Central memory CD8-positive, alpha-beta T cell (primary cell): ENCODE measurements around the gene MYO1D.

Experiments
- ATAC-seq: fragments of 150-1000 bp; cut with Tn5 transposase; replicated peaks from 2 replicates; pipeline ENCODE4 v1.10.0; 2022; ENCODE audit warnings: mild to moderate bottlenecking, moderate FRiP score, moderate number of reproducible peaks; ENCODE audit not compliant: poor library complexity, severe bottlenecking; ENCODE audit errors: extremely low read depth
- DNase-seq, 2 donors: peaks; one replicate each; pipeline ENCODE4 v3.0.0; 2021; ENCODE audit warnings: low spot score in 2 of 2
- H3K27ac Mint-ChIP-seq: one replicate; pipeline ENCODE4 v1.8.0; 2022; ENCODE audit warnings: low read depth, mild to moderate bottlenecking, moderate library complexity, mixed read lengths
- H3K27me3 Mint-ChIP-seq: one replicate; pipeline ENCODE4 v1.8.0; 2022; ENCODE audit warnings: mixed read lengths
- H3K36me3 Mint-ChIP-seq: one replicate; pipeline ENCODE4 v1.8.0; 2022; ENCODE audit warnings: mild to moderate bottlenecking, moderate library complexity, mixed read lengths; ENCODE audit not compliant: insufficient read depth
- H3K4me1 Mint-ChIP-seq: one replicate; pipeline ENCODE4 v1.8.0; 2022; ENCODE audit warnings: mixed read lengths
- H3K4me3 Mint-ChIP-seq: one replicate; pipeline ENCODE4 v1.8.0; 2022; ENCODE audit warnings: mild to moderate bottlenecking, moderate library complexity, mixed read lengths
- H3K9me3 Mint-ChIP-seq: one replicate; pipeline ENCODE4 v1.8.0; 2022; ENCODE audit warnings: mixed read lengths

MYO1D gene

DNA sequence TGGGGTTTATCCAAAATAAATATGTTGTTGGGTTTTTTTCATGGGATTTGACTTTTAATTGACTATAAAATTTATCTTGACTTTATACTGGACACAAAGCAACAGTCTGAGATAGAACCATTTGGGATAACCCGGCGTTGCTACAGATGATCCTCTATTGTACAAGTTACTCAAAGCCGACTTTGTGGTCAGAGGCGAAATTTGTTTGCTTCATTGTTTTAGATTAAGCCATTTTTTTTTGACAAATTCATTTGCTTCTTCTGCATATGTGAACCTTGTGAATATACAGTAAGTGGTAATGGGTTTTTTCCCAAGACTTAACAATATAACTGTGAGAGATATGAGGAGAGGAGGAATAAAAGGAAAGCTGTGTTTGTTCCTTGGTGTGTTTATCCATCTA is 11.8 kb downstream of the MYO1D start:
- DNase-seq (no peak), ATAC-seq (no peak)
- H3K36me3 Mint-ChIP-seq, result no peaks in the 10 kb centered on the region
- H3K9me3 Mint-ChIP-seq, result no peaks in the 10 kb centered on the region
- H3K4me1 Mint-ChIP-seq, result no peaks in the 10 kb centered on the region
- peaks cover 11% of the 10 kb centered on the region for H3K27me3 Mint-ChIP-seq
- H3K4me3 Mint-ChIP-seq, result no peak overlapping the region
- H3K27ac Mint-ChIP-seq, result no peak overlapping the region

GRCh38 chr17:32863559-32863958 is 13.4 kb downstream of the MYO1D start:
- no peak overlapping the region for H3K27ac Mint-ChIP-seq
- no peaks in the 10 kb centered on the region for H3K4me1 Mint-ChIP-seq
- peaks cover 11% of the 10 kb centered on the region for H3K27me3 Mint-ChIP-seq
- H3K9me3 Mint-ChIP-seq, result no peaks in the 10 kb centered on the region
- no peak overlapping the region for H3K4me3 Mint-ChIP-seq
- DNase-seq (no peak), ATAC-seq (no peak)
- no peaks in the 10 kb centered on the region for H3K36me3 Mint-ChIP-seq

- ATAC-seq, result no peak
- no peaks in the 10 kb centered on the region for H3K4me1 Mint-ChIP-seq
Observed at GRCh38 chr17:32862940-32863339, 14.0 kb downstream of the MYO1D start.

DNA sequence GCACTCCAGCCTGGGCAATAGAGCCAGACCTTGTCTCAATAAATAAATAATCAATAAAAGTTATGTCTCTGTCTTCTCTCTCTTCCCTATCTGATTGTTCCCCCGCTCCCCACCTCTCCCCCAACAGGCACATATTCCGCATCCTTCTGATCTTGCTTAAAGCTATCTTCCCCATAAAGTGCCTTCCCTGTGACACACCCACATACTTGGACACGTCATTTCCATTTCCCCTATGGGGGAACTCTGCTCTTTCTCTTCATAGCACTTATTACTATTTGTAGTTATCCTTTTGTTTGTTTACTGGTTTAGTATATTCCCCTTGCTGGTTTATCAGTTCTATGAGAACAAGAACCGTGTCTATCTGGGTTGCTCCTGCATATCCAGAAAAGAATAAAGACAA is 14.9 kb downstream of the MYO1D start:
- DNase-seq (no peak), ATAC-seq (no peak)
- Mint-ChIP-seq H3K27me3 (peaks cover 11% of the 10 kb centered on the region), H3K4me1 (no peaks in the 10 kb centered on the region), H3K4me3 (no peak overlapping the region), H3K36me3 (no peaks in the 10 kb centered on the region), H3K27ac (no peak overlapping the region), H3K9me3 (no peaks in the 10 kb centered on the region)

More at GRCh38 chr17:32862940-32863339, 14.0 kb downstream of the MYO1D start:
- no peak for DNase-seq
- no peak overlapping the region for H3K27ac Mint-ChIP-seq
- peaks cover 11% of the 10 kb centered on the region for H3K27me3 Mint-ChIP-seq
- no peak overlapping the region for H3K4me3 Mint-ChIP-seq
- no peaks in the 10 kb centered on the region for H3K9me3 Mint-ChIP-seq
- H3K36me3 Mint-ChIP-seq, result no peaks in the 10 kb centered on the region

DNA sequence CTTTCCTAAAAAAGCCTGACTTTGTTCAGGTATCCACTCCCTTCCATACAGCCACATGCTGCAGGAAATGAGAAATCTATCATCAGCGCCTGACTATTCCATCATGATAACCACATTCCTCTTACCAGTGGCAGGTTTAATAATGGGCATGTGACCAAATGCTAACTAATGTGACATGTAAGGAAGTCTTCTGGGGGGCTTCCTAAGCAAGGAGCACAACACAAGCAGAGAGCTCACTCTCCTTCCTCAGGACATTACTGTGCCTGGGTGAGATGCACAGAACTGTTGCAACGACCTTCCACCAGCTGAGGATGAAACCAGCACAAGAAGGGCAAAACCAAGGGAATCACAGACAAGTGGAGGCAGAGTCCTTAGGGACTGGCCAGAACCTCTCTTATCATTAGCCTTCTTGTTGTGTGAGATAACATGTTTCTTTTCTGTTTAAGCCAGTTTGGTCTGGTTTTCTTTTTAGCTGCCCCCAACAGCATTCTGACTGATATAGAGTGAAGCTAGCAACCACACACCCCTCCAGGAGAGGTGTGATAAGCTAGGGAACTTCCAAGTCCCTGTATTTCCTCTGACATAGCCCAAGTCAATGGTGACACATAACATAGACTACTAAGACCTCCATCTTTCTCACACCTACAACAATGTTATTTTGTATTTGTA is 16.9 kb downstream of the MYO1D start:
- H3K36me3 Mint-ChIP-seq, result no peaks in the 10 kb centered on the region
- no peaks in the 10 kb centered on the region for H3K4me1 Mint-ChIP-seq
- no peak overlapping the region for H3K27ac Mint-ChIP-seq
- peaks cover 11% of the 10 kb centered on the region for H3K27me3 Mint-ChIP-seq
- H3K9me3 Mint-ChIP-seq, result no peaks in the 10 kb centered on the region
- no peak overlapping the region for H3K4me3 Mint-ChIP-seq
- no peak for ATAC-seq
- no peak for DNase-seq

DNA sequence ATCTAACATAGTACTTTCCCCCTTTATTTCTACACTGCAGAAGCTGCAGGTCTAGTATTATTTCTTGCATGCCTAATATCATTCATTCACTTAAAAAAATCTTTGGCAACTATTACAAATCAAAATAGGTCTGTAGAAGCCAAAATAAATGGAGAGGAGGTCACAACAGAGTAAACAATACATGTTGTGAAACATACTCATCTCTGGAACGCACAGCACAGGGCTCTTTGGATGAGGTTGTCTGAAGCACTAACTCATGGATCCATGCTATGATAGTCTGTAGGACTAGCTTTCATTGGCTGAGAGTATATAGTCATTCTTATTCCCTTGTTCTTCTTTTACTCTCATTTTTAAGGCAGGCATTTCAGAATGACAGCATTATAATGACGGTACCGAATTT is 21.3 kb downstream of the MYO1D start:
- DNase-seq, result no peak
- no peaks in the 10 kb centered on the region for H3K27me3 Mint-ChIP-seq
- H3K9me3 Mint-ChIP-seq, result no peaks in the 10 kb centered on the region
- no peak overlapping the region for H3K4me3 Mint-ChIP-seq
- no peak overlapping the region for H3K27ac Mint-ChIP-seq
- ATAC-seq, result no peak
- H3K4me1 Mint-ChIP-seq, result peaks cover 6% of the 10 kb centered on the region
- no peaks in the 10 kb centered on the region for H3K36me3 Mint-ChIP-seq

DNA sequence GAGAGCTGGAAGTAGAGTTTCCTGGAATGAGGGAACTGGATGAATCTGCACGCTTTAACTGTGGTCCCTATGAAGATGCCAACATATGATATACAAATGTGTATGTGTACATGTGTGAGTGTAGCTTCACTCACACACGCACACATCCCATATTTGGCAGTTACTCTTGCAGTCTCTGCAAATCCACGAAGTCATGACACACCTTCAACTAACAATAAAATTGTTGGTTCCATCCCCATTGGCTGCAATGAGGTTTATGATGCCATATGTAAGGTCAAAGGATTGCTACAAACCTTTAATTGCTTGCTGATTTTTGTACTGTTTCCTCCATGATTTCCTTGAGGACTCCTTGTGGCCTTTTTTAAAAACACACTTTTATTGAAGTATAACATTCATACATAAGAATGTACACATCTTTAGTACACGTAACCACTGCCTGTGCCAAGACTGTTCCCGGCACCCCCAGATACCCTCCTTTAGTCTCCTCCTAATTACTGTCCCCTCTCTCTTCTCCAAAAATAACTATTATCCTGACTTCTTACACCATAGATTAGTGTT is 22.0 kb downstream of the MYO1D start:
- Mint-ChIP-seq H3K27me3 (no peaks in the 10 kb centered on the region), H3K4me1 (peaks cover 6% of the 10 kb centered on the region), H3K36me3 (no peaks in the 10 kb centered on the region), H3K4me3 (no peak overlapping the region), H3K27ac (no peak overlapping the region), H3K9me3 (no peaks in the 10 kb centered on the region)
- ATAC-seq, result no peak
- no peak for DNase-seq

DNA sequence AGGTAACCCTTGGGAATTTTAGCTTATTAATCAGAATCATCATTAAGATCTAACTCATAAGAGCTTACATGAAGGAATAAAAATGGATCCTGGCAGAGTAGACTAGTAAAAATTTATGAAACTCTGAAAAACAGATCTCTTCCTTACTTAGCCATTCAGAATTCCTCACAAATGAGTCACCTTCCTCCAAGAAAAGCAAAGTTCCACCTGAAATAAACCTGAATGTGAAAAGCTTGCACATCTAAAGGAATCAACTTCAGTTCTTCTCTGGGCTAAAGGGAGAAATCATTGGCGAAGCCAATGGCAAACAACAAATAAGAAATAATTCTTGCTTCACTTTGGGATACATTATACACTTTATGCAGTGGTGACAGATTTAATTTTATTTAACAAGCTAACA is 22.7 kb downstream of the MYO1D start:
- no peaks in the 10 kb centered on the region for H3K36me3 Mint-ChIP-seq
- no peak for DNase-seq
- H3K4me1 Mint-ChIP-seq, result peaks cover 6% of the 10 kb centered on the region
- ATAC-seq, result no peak
- H3K27ac Mint-ChIP-seq, result no peak overlapping the region
- H3K4me3 Mint-ChIP-seq, result no peak overlapping the region
- no peaks in the 10 kb centered on the region for H3K27me3 Mint-ChIP-seq
- no peaks in the 10 kb centered on the region for H3K9me3 Mint-ChIP-seq

DNA sequence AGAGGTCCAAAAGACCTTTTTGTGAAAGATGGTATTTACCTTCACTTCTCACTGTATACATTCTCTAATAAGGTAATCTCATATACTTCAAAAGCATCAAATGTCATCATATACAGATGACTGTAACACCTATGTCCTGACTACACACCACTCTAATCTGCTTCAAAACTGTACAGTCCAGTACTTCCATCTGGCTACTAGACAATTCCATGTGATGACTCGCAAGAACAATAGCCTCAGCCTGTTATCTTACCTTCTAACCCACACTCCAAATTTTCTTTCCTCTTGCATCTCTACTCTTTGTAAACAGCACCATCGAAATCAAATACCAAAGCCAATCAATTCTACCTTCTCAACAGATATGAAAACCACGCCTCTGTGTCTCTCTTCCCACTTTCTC is 24.1 kb downstream of the MYO1D start:
- Mint-ChIP-seq H3K4me3 (no peak overlapping the region), H3K4me1 (peaks cover 6% of the 10 kb centered on the region), H3K9me3 (no peaks in the 10 kb centered on the region), H3K27me3 (no peaks in the 10 kb centered on the region), H3K27ac (no peak overlapping the region), H3K36me3 (no peaks in the 10 kb centered on the region)
- no peak for DNase-seq
- ATAC-seq, result no peak

GRCh38 chr17:32849879-32850278 is 27.0 kb downstream of the MYO1D start:
- H3K4me3 Mint-ChIP-seq, result no peak overlapping the region
- no peak for DNase-seq
- peaks cover 6% of the 10 kb centered on the region for H3K4me1 Mint-ChIP-seq
- no peaks in the 10 kb centered on the region for H3K36me3 Mint-ChIP-seq
- H3K27ac Mint-ChIP-seq, result no peak overlapping the region
- H3K27me3 Mint-ChIP-seq, result no peaks in the 10 kb centered on the region
- no peaks in the 10 kb centered on the region for H3K9me3 Mint-ChIP-seq
- no peak for ATAC-seq

GRCh38 chr17:32847977-32848376 is 28.9 kb downstream of the MYO1D start:
- ATAC-seq (no peak), DNase-seq (no peak)
- Mint-ChIP-seq H3K27me3 (no peaks in the 10 kb centered on the region), H3K4me3 (no peak overlapping the region), H3K9me3 (no peaks in the 10 kb centered on the region), H3K4me1 (peaks cover 6% of the 10 kb centered on the region), H3K27ac (no peak overlapping the region), H3K36me3 (no peaks in the 10 kb centered on the region)

DNA sequence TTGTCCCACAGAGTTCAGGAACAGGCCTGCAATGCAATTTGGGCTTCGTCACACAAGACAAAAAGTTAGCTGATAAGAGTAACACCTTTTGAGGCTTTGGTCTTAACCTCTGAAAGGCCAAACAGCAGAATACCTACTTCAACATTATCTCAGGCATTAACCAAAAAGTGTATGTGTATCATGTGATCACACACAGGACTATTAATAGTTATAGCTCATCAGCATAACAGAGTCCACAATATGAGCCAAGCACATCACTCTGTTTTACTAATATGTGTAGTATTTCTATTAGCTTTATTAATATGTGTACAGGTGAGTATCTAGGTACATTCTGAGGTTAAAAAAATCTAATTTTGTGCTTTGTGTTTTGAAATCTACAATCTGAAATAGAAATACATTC is 30.8 kb downstream of the MYO1D start:
- peaks cover 2% of the 10 kb centered on the region for H3K4me1 Mint-ChIP-seq
- ATAC-seq, result no peak
- DNase-seq, result no peak
- H3K9me3 Mint-ChIP-seq, result no peaks in the 10 kb centered on the region
- H3K27me3 Mint-ChIP-seq, result no peaks in the 10 kb centered on the region
- H3K4me3 Mint-ChIP-seq, result no peak overlapping the region
- no peak overlapping the region for H3K27ac Mint-ChIP-seq
- H3K36me3 Mint-ChIP-seq, result no peaks in the 10 kb centered on the region

- no peaks in the 10 kb centered on the region for H3K9me3 Mint-ChIP-seq
- DNase-seq, result no peak
- H3K4me3 Mint-ChIP-seq, result no peak overlapping the region
- H3K27ac Mint-ChIP-seq, result no peak overlapping the region
- H3K4me1 Mint-ChIP-seq, result no peaks in the 10 kb centered on the region
- H3K27me3 Mint-ChIP-seq, result no peaks in the 10 kb centered on the region
- ATAC-seq, result no peak
- peaks cover 1% of the 10 kb centered on the region for H3K36me3 Mint-ChIP-seq
Observed at GRCh38 chr17:32840241-32840640, 36.7 kb downstream of the MYO1D start.
